H9 (cell line): ENCODE measurements around the gene PADI4. TPM values are rescaled to one million over a fixed set of nuclear protein-coding genes. Genes with fewer than 3 reads are reported as not detected.

Experiments used
- DNase-seq: peaks from one replicate; pipeline ENCODE4 v3.0.0-alpha.2; 2017
- H2AFZ ChIP-seq: one replicate; pipeline ENCODE4 v1.6.1; 2013; ENCODE audit warnings: mild to moderate bottlenecking, low read length, control low read depth, moderate library complexity
- H2AK5ac ChIP-seq: 2 replicates; pipeline ENCODE4 v1.6.1; 2013; ENCODE audit warnings: low read length, control low read depth, mixed read lengths; ENCODE audit not compliant: insufficient read length
- H2BK120ac ChIP-seq: one replicate; pipeline ENCODE4 v1.6.1; 2013; ENCODE audit warnings: low read depth, mild to moderate bottlenecking, low read length, control low read depth, inconsistent platforms; ENCODE audit not compliant: poor library complexity, severe bottlenecking
- H2BK12ac ChIP-seq: 2 replicates; pipeline ENCODE4 v1.6.1; 2013; ENCODE audit warnings: low read length, control low read depth, mixed read lengths, low read depth; ENCODE audit not compliant: insufficient read length
- H2BK15ac ChIP-seq: 2 replicates; pipeline ENCODE4 v1.6.1; 2013; ENCODE audit warnings: low read depth, low read length, control low read depth
- H2BK20ac ChIP-seq: one replicate; pipeline ENCODE4 v1.6.1; 2013; ENCODE audit warnings: low read depth, mild to moderate bottlenecking, low read length, control low read depth, inconsistent platforms; ENCODE audit not compliant: poor library complexity, severe bottlenecking
- H2BK5ac ChIP-seq: 2 replicates; pipeline ENCODE4 v1.6.1; 2013; ENCODE audit warnings: low read length, control low read depth, mixed read lengths; ENCODE audit not compliant: insufficient read length
- H3K14ac ChIP-seq: 2 replicates; pipeline ENCODE4 v1.6.1; 2013; ENCODE audit warnings: low read length, control low read depth; ENCODE audit not compliant: insufficient read depth
- H3K18ac ChIP-seq: 2 replicates; pipeline ENCODE4 v1.6.1; 2013; ENCODE audit warnings: low read depth, mild to moderate bottlenecking, mixed read lengths, low read length, control low read depth; ENCODE audit not compliant: insufficient read length
- H3K23ac ChIP-seq: 2 replicates; pipeline ENCODE4 v1.6.1; 2013; ENCODE audit warnings: low read length, control low read depth, mixed read lengths, low read depth; ENCODE audit not compliant: insufficient read length
- H3K23me2 ChIP-seq: 2 replicates; pipeline ENCODE4 v1.6.1; 2013; ENCODE audit warnings: low read depth, mild to moderate bottlenecking, mixed read lengths, low read length, control low read depth; ENCODE audit not compliant: insufficient read length, poor library complexity, severe bottlenecking
- H3K27ac ChIP-seq: 2 replicates; pipeline ENCODE4 v1.5.1; 2013; ENCODE audit warnings: low read length, control low read depth, mixed read lengths, low read depth; ENCODE audit not compliant: insufficient read length
- H3K27me3 ChIP-seq: 2 replicates; pipeline ENCODE4 v1.6.1; 2013; ENCODE audit warnings: low read length, control low read depth, inconsistent platforms; ENCODE audit not compliant: insufficient read depth
- H3K4ac ChIP-seq: 2 replicates; pipeline ENCODE4 v1.6.1; 2013; ENCODE audit warnings: low read depth, mild to moderate bottlenecking, control low read depth, inconsistent platforms, low read length, moderate library complexity
- H3K4me1 ChIP-seq: 2 replicates; pipeline ENCODE4 v1.6.1; 2013; ENCODE audit warnings: low read length, control low read depth, inconsistent platforms; ENCODE audit not compliant: insufficient read depth
- H3K4me2 ChIP-seq: 2 replicates; pipeline ENCODE4 v1.6.1; 2013; ENCODE audit warnings: low read length, control low read depth, mixed read lengths; ENCODE audit not compliant: insufficient read length, insufficient read depth
- H3K56ac ChIP-seq: 2 replicates; pipeline ENCODE4 v1.6.1; 2013; ENCODE audit warnings: low read depth, mild to moderate bottlenecking, mixed read lengths, low read length, control low read depth; ENCODE audit not compliant: insufficient read length
- H3K79me1 ChIP-seq: 2 replicates; pipeline ENCODE4 v1.6.1; 2013; ENCODE audit warnings: low read depth, mild to moderate bottlenecking, moderate library complexity, low read length, control low read depth, inconsistent platforms; ENCODE audit not compliant: insufficient read depth, poor library complexity, severe bottlenecking
- H3K79me2 ChIP-seq: 2 replicates; pipeline ENCODE4 v1.6.1; 2013; ENCODE audit warnings: low read length, control low read depth, inconsistent platforms; ENCODE audit not compliant: insufficient read depth
- H3K9ac ChIP-seq: 2 replicates; pipeline ENCODE4 v1.6.1; 2013; ENCODE audit warnings: low read length, control low read depth, mixed read lengths; ENCODE audit not compliant: insufficient read length; ENCODE audit errors: extremely low read depth
- H3K9me3 ChIP-seq: one replicate; pipeline ENCODE4 v1.6.1; 2013; ENCODE audit warnings: low read depth, low read length, inconsistent platforms; ENCODE audit not compliant: control insufficient read depth
- H3T11ph ChIP-seq: one replicate; pipeline ENCODE4 v1.6.1; 2013; ENCODE audit warnings: mild to moderate bottlenecking, low read length, control low read depth, inconsistent platforms
- H4K20me1 ChIP-seq: one replicate; pipeline ENCODE4 v1.6.1; 2013; ENCODE audit not compliant: control insufficient read depth, insufficient read length, insufficient read depth
- H4K5ac ChIP-seq: 2 replicates; pipeline ENCODE4 v1.6.1; 2013; ENCODE audit warnings: low read depth, mild to moderate bottlenecking, mixed read lengths, low read length, control low read depth; ENCODE audit not compliant: insufficient read length
- H4K8ac ChIP-seq: replicated peaks from 2 replicates; pipeline ENCODE4 v1.6.1; 2013; ENCODE audit warnings: low read length, control low read depth, mixed read lengths, low read depth; ENCODE audit not compliant: insufficient read length
- H4K91ac ChIP-seq: 2 replicates; pipeline ENCODE4 v1.6.1; 2013; ENCODE audit warnings: low read depth, mild to moderate bottlenecking, moderate library complexity, mixed read lengths, low read length, control low read depth; ENCODE audit not compliant: insufficient read length
- H3K27ac Mint-ChIP-seq, 3 experiments: 2 replicates in 2 of 3; 3 replicates in 1 of 3; pipeline ENCODE4 v1.8.0; 2020 to 2021; ENCODE audit warnings: mixed read lengths in 3 of 3, mild to moderate bottlenecking in 1 of 3, moderate library complexity in 1 of 3
- H3K27me3 Mint-ChIP-seq: 2 replicates; pipeline ENCODE4 v1.8.0; 2021; ENCODE audit warnings: low read depth, mild to moderate bottlenecking, moderate library complexity, mixed read lengths
- H3K36me3 Mint-ChIP-seq, 3 experiments: 2 replicates in 2 of 3; 3 replicates in 1 of 3; pipeline ENCODE4 v1.8.0; 2020 to 2021; ENCODE audit warnings: low read depth in 3 of 3, mixed read lengths in 3 of 3; ENCODE audit not compliant: insufficient read depth in 1 of 3
- H3K4me1 Mint-ChIP-seq, 2 experiments: 2 replicates each; pipeline ENCODE4 v1.8.0; 2020; ENCODE audit warnings: mixed read lengths in 2 of 2
- H3K4me3 Mint-ChIP-seq, 2 experiments: 2 replicates in 1 of 2; 3 replicates in 1 of 2; pipeline ENCODE4 v1.8.0; 2020 to 2021; ENCODE audit warnings: mild to moderate bottlenecking in 2 of 2, mixed read lengths in 2 of 2, moderate library complexity in 1 of 2
- H3K9me3 Mint-ChIP-seq, 2 experiments: 2 replicates in 1 of 2; 3 replicates in 1 of 2; pipeline ENCODE4 v1.8.0; 2020; ENCODE audit warnings: mild to moderate bottlenecking in 2 of 2, mixed read lengths in 2 of 2, moderate library complexity in 1 of 2
- WGBS: extraction: QIAGEN DNeasy Blood & Tissue Kit; methylation state at CpG from one replicate; pipeline ENCODE4 v1.1.7; 2013; ENCODE audit warnings: missing lambda C conversion rate, low lambda C conversion rate, mixed read lengths; ENCODE audit not compliant: insufficient read length; ENCODE audit errors: extremely low coverage; 5-methylcytosine and 5-hydroxymethylcytosine counted together
- total RNA-seq: library from RNA; stranded (reverse); gene quantifications from 2 replicates; pipeline ENCODE4 v1.2.1, GENCODE V29; 2021
- TF ChIP-seq, protein P1 (sequence below): fragments of 200-600 bp; sonication (generic); conservative IDR thresholded peaks from 3 replicates; pipeline ENCODE4 v1.8.0; 2021; ENCODE audit warnings: antibody characterized with exemption, mild to moderate bottlenecking

The PADI4 gene
- total RNA-seq, 1 experiment from 2014 or later = 0.13 TPM

DNA sequence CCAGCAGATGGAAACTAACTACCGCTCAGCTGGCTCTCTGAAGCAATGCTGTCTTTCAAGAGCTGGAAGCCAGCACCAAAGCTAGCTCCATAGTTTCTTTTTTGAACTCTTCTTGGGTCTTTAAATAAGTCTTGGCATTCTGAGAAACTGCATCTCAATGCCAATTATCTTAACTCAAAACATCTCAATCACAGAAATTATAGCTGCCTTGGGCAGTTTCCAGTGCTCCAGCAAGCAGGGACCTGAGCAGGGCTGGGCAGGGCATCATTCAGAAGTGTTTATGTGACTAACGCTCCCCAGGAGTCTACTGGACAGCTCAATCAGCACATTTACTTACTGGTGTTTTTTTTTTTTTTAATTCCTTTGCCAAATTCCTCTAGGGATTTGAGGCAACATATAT is 18.3 kb upstream of the PADI4 start:
- no CpG with 5 or more reads among the region's 2 CpGs for WGBS

More for the DNA sequence above, 18.3 kb upstream of the PADI4 start:
- Histone ChIP-seq H3K18ac (no peak overlapping the region), H3K23me2 (no peaks in the 10 kb centered on the region), H3K14ac (no peak overlapping the region), H2AK5ac (no peak overlapping the region), H3K4ac (no peak overlapping the region), H3K23ac (no peak overlapping the region), H3K4me2 (no peak overlapping the region), H2BK12ac (no peak overlapping the region), H2BK5ac (no peak overlapping the region), H3K79me1 (no peaks in the 10 kb centered on the region), H3K27me3 (no peaks in the 10 kb centered on the region), H3K27ac (no peak overlapping the region), H3T11ph (no peak overlapping the region), H4K20me1 (no peaks in the 10 kb centered on the region), H3K9me3 (no peaks in the 10 kb centered on the region), H2BK15ac (no peak overlapping the region), H3K9ac (no peak overlapping the region), H3K56ac (no peak overlapping the region), H4K91ac (no peak overlapping the region), H4K8ac (no peak overlapping the region), H2BK120ac (no peak overlapping the region), H2AFZ (no peak overlapping the region), H3K79me2 (no peaks in the 10 kb centered on the region), H4K5ac (no peak overlapping the region), H2BK20ac (no peak overlapping the region), H3K4me1 (no peaks in the 10 kb centered on the region)
- TF ChIP-seq, protein P1, sequence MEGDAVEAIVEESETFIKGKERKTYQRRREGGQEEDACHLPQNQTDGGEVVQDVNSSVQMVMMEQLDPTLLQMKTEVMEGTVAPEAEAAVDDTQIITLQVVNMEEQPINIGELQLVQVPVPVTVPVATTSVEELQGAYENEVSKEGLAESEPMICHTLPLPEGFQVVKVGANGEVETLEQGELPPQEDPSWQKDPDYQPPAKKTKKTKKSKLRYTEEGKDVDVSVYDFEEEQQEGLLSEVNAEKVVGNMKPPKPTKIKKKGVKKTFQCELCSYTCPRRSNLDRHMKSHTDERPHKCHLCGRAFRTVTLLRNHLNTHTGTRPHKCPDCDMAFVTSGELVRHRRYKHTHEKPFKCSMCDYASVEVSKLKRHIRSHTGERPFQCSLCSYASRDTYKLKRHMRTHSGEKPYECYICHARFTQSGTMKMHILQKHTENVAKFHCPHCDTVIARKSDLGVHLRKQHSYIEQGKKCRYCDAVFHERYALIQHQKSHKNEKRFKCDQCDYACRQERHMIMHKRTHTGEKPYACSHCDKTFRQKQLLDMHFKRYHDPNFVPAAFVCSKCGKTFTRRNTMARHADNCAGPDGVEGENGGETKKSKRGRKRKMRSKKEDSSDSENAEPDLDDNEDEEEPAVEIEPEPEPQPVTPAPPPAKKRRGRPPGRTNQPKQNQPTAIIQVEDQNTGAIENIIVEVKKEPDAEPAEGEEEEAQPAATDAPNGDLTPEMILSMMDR = no peak
- no peaks in the 10 kb centered on the region for H3K9me3 Mint-ChIP-seq
- 0 out of 2 replicates have a peak, but pooled peaks cover 2% of the 10 kb centered on the region for H3K27me3 Mint-ChIP-seq
- H3K4me3 Mint-ChIP-seq = no peak overlapping the region
- DNase-seq = no peak
- H3K36me3 Mint-ChIP-seq = no peaks in the 10 kb centered on the region
- H3K4me1 Mint-ChIP-seq = peaks cover 5 to 8% of the 10 kb centered on the region in 2 experiments; a peak in 2 of 4 replicates
- no peak overlapping the region for H3K27ac Mint-ChIP-seq
